IPS-15b (cell line): ENCODE results near the gene PES1.
"Not testable (repeated sequence)": the region's sequence is repeated elsewhere in the genome, so short reads cannot be mapped to it uniquely, and the experiment has no call there.

Experiments used
- H3K27me3 ChIP-seq: one replicate; pipeline ENCODE4 v1.6.1; 2013; ENCODE audit warnings: low read length; ENCODE audit not compliant: control insufficient read depth, insufficient read depth
- H3K36me3 ChIP-seq: one replicate; pipeline ENCODE4 v1.6.1; 2013; ENCODE audit warnings: low read length; ENCODE audit not compliant: control insufficient read depth, insufficient read depth
- H3K4me1 ChIP-seq: one replicate; pipeline ENCODE4 v1.6.1; 2013; ENCODE audit warnings: mild to moderate bottlenecking, low read length; ENCODE audit not compliant: control insufficient read depth, insufficient read depth
- H3K4me3 ChIP-seq: one replicate; pipeline ENCODE4 v1.5.1; 2013; ENCODE audit warnings: low read depth, low read length
- H3K9ac ChIP-seq: one replicate; pipeline ENCODE4 v1.6.1; 2013; ENCODE audit warnings: low read depth, mild to moderate bottlenecking, low read length
- H3K9me3 ChIP-seq: one replicate; pipeline ENCODE4 v1.6.1; 2013; ENCODE audit warnings: mild to moderate bottlenecking, low read length; ENCODE audit not compliant: control insufficient read depth, insufficient read depth

Gene PES1

GRCh38 chr22:30559889-30560288, 31.8 kb downstream of the PES1 start:
- Histone ChIP-seq H3K4me1 (no peaks in the 10 kb centered on the region), H3K4me3 (no peak overlapping the region), H3K9me3 (no peaks in the 10 kb centered on the region), H3K36me3 (no peaks in the 10 kb centered on the region), H3K9ac (no peak overlapping the region), H3K27me3 (no peaks in the 10 kb centered on the region)

- Histone ChIP-seq H3K9ac (no peak overlapping the region), H3K9me3 (no peaks in the 10 kb centered on the region), H3K36me3 (no peaks in the 10 kb centered on the region), H3K4me3 (no peak overlapping the region), H3K27me3 (no peaks in the 10 kb centered on the region), H3K4me1 (no peaks in the 10 kb centered on the region)
Measured at GRCh38 chr22:30557243-30557642, 34.5 kb downstream of the PES1 start.

DNA sequence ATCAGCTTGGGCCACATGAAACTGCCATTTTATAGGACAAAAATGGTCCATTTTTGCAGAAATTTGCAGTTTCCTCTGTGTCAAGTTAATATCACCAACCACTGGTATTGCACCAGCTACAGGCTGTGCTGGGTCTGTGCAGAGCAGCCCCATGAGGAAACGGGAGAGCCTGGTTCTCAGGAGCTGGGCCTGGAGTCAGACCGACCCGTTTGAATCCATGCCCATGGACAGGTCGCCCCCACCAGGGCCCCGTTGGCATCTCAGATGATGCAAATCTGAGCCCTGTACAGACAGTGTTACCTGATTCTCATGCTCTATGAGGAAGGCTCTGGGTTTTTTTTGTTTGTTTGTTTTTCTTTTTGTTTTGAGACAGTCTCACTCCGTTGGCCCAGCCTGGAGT, 35.3 kb downstream of the PES1 start:
- no peaks in the 10 kb centered on the region for H3K4me1 ChIP-seq
- H3K36me3 ChIP-seq = no peaks in the 10 kb centered on the region
- H3K9me3 ChIP-seq = no peaks in the 10 kb centered on the region
- H3K4me3 ChIP-seq = no peak overlapping the region
- H3K9ac ChIP-seq = no peak overlapping the region
- H3K27me3 ChIP-seq = no peaks in the 10 kb centered on the region

DNA sequence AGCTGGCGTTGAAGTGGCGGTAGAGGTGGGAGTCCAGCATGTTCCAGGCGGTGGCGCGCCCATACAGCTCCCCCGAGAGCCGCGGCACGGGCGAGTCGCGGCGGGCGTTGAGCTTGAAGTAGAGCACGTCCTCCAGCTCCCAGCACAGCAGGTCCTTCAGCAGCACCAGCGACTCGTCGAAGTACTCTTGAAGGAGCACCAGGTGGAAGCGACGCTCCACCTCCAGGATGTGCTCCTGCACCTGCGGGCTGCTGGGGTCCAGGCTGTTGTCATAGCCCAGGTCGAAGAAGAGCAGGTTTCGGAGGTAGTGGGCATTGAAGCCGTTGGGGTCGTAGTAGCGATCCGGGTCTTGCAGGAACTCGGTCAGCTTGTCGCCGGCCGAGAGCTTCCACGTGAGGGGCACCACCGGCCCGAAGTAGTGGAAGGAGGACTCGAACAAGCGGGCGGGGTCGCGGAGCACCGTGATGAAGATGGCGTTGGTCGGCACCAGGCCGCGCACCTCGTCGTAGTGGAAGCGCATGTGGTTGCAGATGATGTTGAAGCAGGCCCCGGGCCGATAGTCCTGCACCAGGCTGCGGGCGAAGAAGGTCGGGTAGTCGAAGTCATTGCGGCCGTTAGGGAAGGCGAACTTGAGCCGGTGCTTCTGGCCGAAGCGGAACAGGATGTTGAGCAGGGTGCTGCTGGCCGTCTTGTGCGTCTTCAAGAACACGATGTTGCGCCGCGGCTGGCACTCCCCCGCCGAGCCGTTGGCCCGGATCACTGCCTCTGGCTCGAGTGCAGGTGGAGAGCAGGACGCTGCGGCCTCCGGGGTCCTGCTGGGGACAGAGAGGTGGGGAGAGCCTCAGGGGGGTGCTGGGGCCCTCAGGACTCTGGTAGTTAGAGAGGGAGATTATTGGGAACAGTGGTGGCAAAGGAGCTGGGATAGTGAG, 36.2 kb downstream of the PES1 start:
- H3K27me3 ChIP-seq = no peaks in the 10 kb centered on the region
- H3K9ac ChIP-seq = no peak overlapping the region
- H3K9me3 ChIP-seq = no peaks in the 10 kb centered on the region
- H3K4me3 ChIP-seq = no peak overlapping the region
- H3K4me1 ChIP-seq = no peaks in the 10 kb centered on the region
- H3K36me3 ChIP-seq = no peaks in the 10 kb centered on the region

- no peak overlapping the region for H3K9ac ChIP-seq
- no peaks in the 10 kb centered on the region for H3K4me1 ChIP-seq
- no peaks in the 10 kb centered on the region for H3K27me3 ChIP-seq
- H3K4me3 ChIP-seq = no peak overlapping the region
- H3K36me3 ChIP-seq = no peaks in the 10 kb centered on the region
- H3K9me3 ChIP-seq = no peaks in the 10 kb centered on the region
Measured at GRCh38 chr22:30553971-30554370, 37.7 kb downstream of the PES1 start.

DNA sequence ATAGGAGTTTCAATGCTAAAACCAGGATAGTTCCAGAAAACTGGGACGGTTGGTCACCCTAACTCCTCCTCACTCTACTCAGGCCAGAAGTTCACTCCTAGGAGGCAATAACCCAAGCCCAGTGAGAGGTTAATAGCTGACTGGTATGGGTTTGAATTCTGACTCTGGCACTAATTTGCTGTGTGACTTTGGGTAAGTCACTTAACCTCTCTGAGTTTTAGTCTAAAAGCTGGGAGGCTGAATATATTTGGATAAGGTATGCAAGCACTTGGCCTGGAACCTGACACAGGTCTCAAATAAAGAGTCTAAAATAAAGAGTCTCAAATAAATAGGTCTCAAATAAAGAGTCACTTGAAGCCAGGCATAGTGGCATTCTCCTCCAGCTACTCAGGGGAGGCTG, 39.0 kb downstream of the PES1 start:
- Histone ChIP-seq H3K9me3 (no peaks in the 10 kb centered on the region), H3K9ac (no peak overlapping the region), H3K27me3 (no peaks in the 10 kb centered on the region), H3K36me3 (no peaks in the 10 kb centered on the region), H3K4me1 (no peaks in the 10 kb centered on the region), H3K4me3 (no peak overlapping the region)

- not testable (repeated sequence) for H3K4me1 ChIP-seq, H3K4me3 ChIP-seq, H3K27me3 ChIP-seq, H3K9me3 ChIP-seq, H3K9ac ChIP-seq, H3K36me3 ChIP-seq
Measured at GRCh38 chr22:30551813-30552212, 39.9 kb downstream of the PES1 start.

- Histone ChIP-seq H3K9ac (no peak overlapping the region), H3K36me3 (no peaks in the 10 kb centered on the region)
Measured at GRCh38 chr22:30547188-30547587, 44.5 kb downstream of the PES1 start.

DNA sequence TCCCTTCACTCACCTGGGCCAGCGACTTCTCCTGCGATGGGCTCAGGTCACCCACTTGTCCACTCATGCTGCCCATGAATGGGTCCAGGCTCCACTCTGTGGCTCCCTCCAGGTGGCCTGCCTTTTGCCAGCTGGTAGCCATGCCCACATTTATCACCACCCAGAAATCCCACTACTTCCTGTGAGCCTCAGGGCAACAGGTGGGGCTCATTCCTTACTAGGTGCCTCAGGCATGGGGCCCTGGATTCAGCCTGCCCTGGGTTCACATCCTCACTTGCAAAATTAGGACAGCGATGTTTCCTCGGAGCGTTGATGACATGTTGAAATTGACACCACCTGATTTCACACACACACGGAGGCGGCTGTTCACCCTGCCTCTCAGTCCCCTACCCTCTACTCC, 45.1 kb downstream of the PES1 start, which contains the start of gene SEC14L6:
SEC14L6 (minus strand) TSS at position 126 of the 400 bp plus-strand sequence; CDS start at position 67, 59 bp downstream.
- peaks cover 13% of the 10 kb centered on the region for H3K27me3 ChIP-seq
- H3K4me1 ChIP-seq = no peaks in the 10 kb centered on the region
- H3K9me3 ChIP-seq = no peaks in the 10 kb centered on the region
- no peak within 1 kb of the TSS for H3K9ac ChIP-seq
- H3K36me3 ChIP-seq = no peaks in the 10 kb centered on the region
- H3K4me3 ChIP-seq = no peak within 1 kb of the TSS

More at GRCh38 chr22:30547188-30547587, 44.5 kb downstream of the PES1 start:
- Histone ChIP-seq H3K9me3 (no peaks in the 10 kb centered on the region), H3K4me3 (no peak overlapping the region), H3K27me3 (peaks cover 13% of the 10 kb centered on the region), H3K4me1 (no peaks in the 10 kb centered on the region)

DNA sequence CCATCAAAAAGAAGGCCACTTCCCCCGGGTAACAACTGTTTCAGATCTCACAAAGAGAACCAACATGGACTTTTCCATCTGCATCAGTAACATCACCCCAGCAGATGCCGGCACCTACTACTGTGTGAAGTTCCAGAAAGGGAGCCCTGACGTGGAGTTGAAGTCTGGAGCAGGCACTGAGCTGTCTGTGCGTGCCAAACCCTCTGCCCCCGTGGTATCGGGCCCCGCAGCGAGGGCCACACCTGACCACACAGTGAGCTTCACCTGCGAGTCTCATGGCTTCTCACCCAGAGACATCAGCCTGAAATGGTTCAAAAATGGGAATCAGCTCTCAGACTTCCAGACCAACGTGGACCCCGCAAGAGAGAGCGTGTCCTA, 48.9 kb downstream of the PES1 start:
- H3K27me3 ChIP-seq = peaks cover 13% of the 10 kb centered on the region
- H3K36me3 ChIP-seq = no peaks in the 10 kb centered on the region
- H3K4me3 ChIP-seq = peak overlapping the region; percentile 24
- H3K4me1 ChIP-seq = no peaks in the 10 kb centered on the region
- H3K9me3 ChIP-seq = no peaks in the 10 kb centered on the region
- no peak overlapping the region for H3K9ac ChIP-seq

DNA sequence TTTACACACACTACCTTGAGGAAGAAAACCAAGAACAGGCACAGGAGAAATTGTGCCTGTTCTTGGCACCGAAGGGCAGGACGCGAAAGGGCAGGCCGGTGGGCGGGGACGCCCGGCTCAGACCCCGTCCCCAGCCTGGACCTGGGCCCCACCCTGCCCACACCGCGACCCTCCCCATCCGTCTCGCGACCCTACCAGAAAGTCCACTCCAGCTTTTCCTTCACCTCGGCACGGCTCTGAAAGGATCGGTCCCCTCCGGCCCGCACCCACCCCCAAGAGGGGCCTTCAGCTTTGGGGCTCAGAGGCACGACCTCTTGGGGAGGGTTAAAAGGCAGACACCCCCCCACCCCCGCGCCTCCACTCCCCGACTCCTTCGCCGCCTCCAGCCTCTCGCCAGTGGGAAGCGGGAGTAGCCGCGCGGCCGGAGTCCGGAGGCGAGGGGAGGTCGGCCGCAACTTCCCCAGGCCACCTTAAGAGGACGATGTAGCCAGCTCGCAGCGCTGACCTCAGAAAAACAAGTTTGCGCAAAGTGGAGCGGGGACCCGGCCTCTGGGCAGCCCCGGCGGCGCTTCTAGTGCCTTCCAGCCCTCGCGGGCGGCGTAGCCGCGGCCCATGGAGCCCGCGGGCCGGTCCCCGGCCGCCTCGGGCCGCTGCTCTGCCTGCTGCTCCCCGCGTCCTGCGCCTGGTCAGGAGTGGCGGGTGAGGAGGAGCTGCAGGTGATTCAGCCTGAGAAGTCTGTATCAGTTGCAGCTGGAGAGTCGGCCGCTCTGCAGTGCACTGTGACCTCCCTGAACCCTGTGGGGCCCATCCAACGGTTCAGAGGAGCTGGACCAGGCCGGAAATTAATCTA, 49.5 kb downstream of the PES1 start:
- H3K27me3 ChIP-seq = peaks cover 13% of the 10 kb centered on the region
- no peaks in the 10 kb centered on the region for H3K9me3 ChIP-seq
- no peak overlapping the region for H3K9ac ChIP-seq
- H3K4me3 ChIP-seq = peak overlapping the region; percentile 24
- H3K4me1 ChIP-seq = peaks cover 4% of the 10 kb centered on the region
- no peaks in the 10 kb centered on the region for H3K36me3 ChIP-seq
